Neuronal stem cell (in vitro differentiated cells): Measurements from ENCODE around the gene A2M.

Experiments used
- DNase-seq: peaks from one replicate; pipeline ENCODE4 v3.0.0-alpha.2; 2013; ENCODE audit warnings: low spot score
- H2AFZ ChIP-seq: one replicate; pipeline ENCODE4 v1.6.1; 2013; ENCODE audit warnings: mild to moderate bottlenecking, low read length, inconsistent platforms
- H2AK5ac ChIP-seq: 2 replicates; pipeline ENCODE4 v1.6.1; 2013; ENCODE audit warnings: low read depth, mild to moderate bottlenecking, inconsistent platforms, low read length, moderate library complexity, mixed read lengths
- H2BK120ac ChIP-seq: 2 replicates; pipeline ENCODE4 v1.6.1; 2013; ENCODE audit warnings: low read depth, mild to moderate bottlenecking, inconsistent platforms, low read length, moderate library complexity, mixed read lengths
- H2BK12ac ChIP-seq: one replicate; pipeline ENCODE4 v1.6.1; 2013; ENCODE audit warnings: low read length, inconsistent platforms
- H2BK15ac ChIP-seq: 2 replicates; pipeline ENCODE4 v1.6.1; 2013; ENCODE audit warnings: mild to moderate bottlenecking, low read length, inconsistent platforms, mixed read lengths
- H2BK5ac ChIP-seq: one replicate; pipeline ENCODE4 v1.6.1; 2013; ENCODE audit warnings: inconsistent platforms, mild to moderate bottlenecking, low read length, moderate library complexity
- H3K14ac ChIP-seq: one replicate; pipeline ENCODE4 v1.6.1; 2013; ENCODE audit warnings: low read length, inconsistent platforms
- H3K18ac ChIP-seq: 2 replicates; pipeline ENCODE4 v1.6.1; 2013; ENCODE audit warnings: low read length, inconsistent platforms
- H3K23ac ChIP-seq: 2 replicates; pipeline ENCODE4 v1.6.1; 2013; ENCODE audit warnings: low read depth, mild to moderate bottlenecking, mixed read lengths, low read length, inconsistent platforms; ENCODE audit not compliant: poor library complexity
- H3K27ac ChIP-seq: replicated peaks from 3 replicates; pipeline ENCODE4 v1.5.1; 2013; ENCODE audit warnings: low read length, inconsistent platforms
- H3K27me3 ChIP-seq, 3 experiments: 2 replicates each; pipeline ENCODE4 v1.6.1; 2013; ENCODE audit warnings: low read length in 3 of 3, mild to moderate bottlenecking in 2 of 3, inconsistent platforms in 1 of 3, low read depth in 1 of 3, mixed read lengths in 1 of 3, moderate library complexity in 1 of 3; ENCODE audit not compliant: control insufficient read depth in 3 of 3, insufficient read depth in 3 of 3
- H3K36me3 ChIP-seq, 2 donors: replicated peaks in 1 of 2; 2 replicates each; pipeline ENCODE4 v1.6.1; 2013; ENCODE audit warnings: low read length in 2 of 2; ENCODE audit not compliant: control insufficient read depth in 2 of 2, insufficient read depth in 2 of 2
- H3K4ac ChIP-seq: 2 replicates; pipeline ENCODE4 v1.6.1; 2013; ENCODE audit warnings: inconsistent platforms, mild to moderate bottlenecking, low read length, moderate library complexity
- H3K4me1 ChIP-seq, 2 donors: 1 replicate in 1 of 2; 2 replicates in 1 of 2; pipeline ENCODE4 v1.6.1; 2013; ENCODE audit warnings: low read length in 2 of 2, low read depth in 1 of 2; ENCODE audit not compliant: control insufficient read depth in 2 of 2, insufficient read depth in 1 of 2
- H3K4me2 ChIP-seq: one replicate; pipeline ENCODE4 v1.6.1; 2013; ENCODE audit warnings: mild to moderate bottlenecking, low read length, inconsistent platforms; ENCODE audit not compliant: insufficient read depth, poor library complexity, severe bottlenecking
- H3K4me3 ChIP-seq, 2 donors: 2 replicates each; pipeline ENCODE4 v1.5.1; 2013; ENCODE audit warnings: low read length in 2 of 2, mild to moderate bottlenecking in 2 of 2, inconsistent platforms in 1 of 2, moderate library complexity in 1 of 2
- H3K79me1 ChIP-seq: one replicate; pipeline ENCODE4 v1.6.1; 2013; ENCODE audit warnings: low read depth, mild to moderate bottlenecking, inconsistent platforms, low read length, moderate library complexity
- H3K9ac ChIP-seq: one replicate; pipeline ENCODE4 v1.6.1; 2013; ENCODE audit warnings: mild to moderate bottlenecking, low read depth, low read length, inconsistent platforms; ENCODE audit not compliant: poor library complexity
- H3K9me3 ChIP-seq, 2 donors: replicated peaks in 1 of 2; 2 replicates each; pipeline versions ENCODE3 to v1.6.1; 2013; ENCODE audit warnings: low read length in 2 of 2, mild to moderate bottlenecking in 2 of 2, inconsistent platforms in 1 of 2, low read depth in 1 of 2, mixed read lengths in 1 of 2, moderate library complexity in 1 of 2; ENCODE audit not compliant: control insufficient read depth in 2 of 2, insufficient read depth in 1 of 2
- H4K8ac ChIP-seq: one replicate; pipeline ENCODE4 v1.6.1; 2013; ENCODE audit warnings: low read depth, mild to moderate bottlenecking, inconsistent platforms, low read length, moderate library complexity
- H4K91ac ChIP-seq: one replicate; pipeline ENCODE4 v1.6.1; 2013; ENCODE audit warnings: low read length, low read depth, mild to moderate bottlenecking, inconsistent platforms; ENCODE audit not compliant: poor library complexity
- WGBS, 2 donors: extraction: QIAGEN DNeasy Blood & Tissue Kit; methylation state at CpG; one replicate each; pipeline ENCODE4 v1.1.7; 2013; ENCODE audit warnings: missing lambda C conversion rate in 2 of 2, mixed read lengths in 1 of 2; ENCODE audit not compliant: insufficient read length in 2 of 2, insufficient replicate concordance in 1 of 2; ENCODE audit errors: extremely low coverage in 2 of 2; 5-methylcytosine and 5-hydroxymethylcytosine counted together

A2M gene

DNA sequence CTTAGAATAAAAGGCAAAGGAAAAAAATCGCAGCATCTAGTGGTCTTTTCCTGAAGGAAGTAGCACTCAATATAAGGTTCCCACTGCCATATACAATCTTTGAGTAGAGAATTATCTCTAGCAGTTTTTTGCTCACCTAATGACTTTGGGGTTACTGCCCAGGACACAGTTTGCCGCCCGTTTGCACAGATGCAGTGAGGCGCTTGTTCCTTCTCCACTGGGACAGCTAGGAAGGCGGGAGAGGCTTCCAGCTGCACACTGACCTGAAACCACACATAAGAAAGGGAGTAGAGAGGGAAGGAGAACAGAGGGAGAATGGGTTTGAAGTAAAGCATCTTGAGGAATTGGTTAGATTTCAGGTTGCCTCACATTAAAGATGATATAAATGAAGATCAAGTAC lies 25.5 kb downstream of the A2M start:
- DNase-seq: no peak
- Histone ChIP-seq H2AFZ (no peak overlapping the region), H3K9ac (no peak overlapping the region), H4K8ac (no peak overlapping the region), H3K79me1 (no peaks in the 10 kb centered on the region), H2AK5ac (no peak overlapping the region), H4K91ac (no peak overlapping the region), H3K14ac (no peak overlapping the region), H3K23ac (no peak overlapping the region), H3K4me1 (no peaks in the 10 kb centered on the region), H2BK12ac (no peak overlapping the region), H3K18ac (no peak overlapping the region), H3K4me3 (no peak overlapping the region), H3K9me3 (peaks cover 0 to 20% of the 10 kb centered on the region in 2 donors), H2BK15ac (no peak overlapping the region), H3K27ac (no peak overlapping the region), H3K4ac (no peak overlapping the region), H3K36me3 (peaks cover 0 to 100% of the 10 kb centered on the region in 2 donors), H2BK5ac (no peak overlapping the region), H2BK120ac (no peak overlapping the region), H3K27me3 (no peaks in the 10 kb centered on the region), H3K4me2 (no peak overlapping the region)
- no CpG with 5 or more reads among the region's 5 CpGs for WGBS, 2 donors

GRCh38 chr12:9087087-9087835 lies 28.5 kb downstream of the A2M start:
- Histone ChIP-seq H2AK5ac (no peak overlapping the region), H4K8ac (no peak overlapping the region), H3K79me1 (no peaks in the 10 kb centered on the region), H3K27ac (no peak overlapping the region), H3K4ac (no peak overlapping the region), H3K14ac (no peak overlapping the region), H3K9me3 (peaks cover under 1 to 43% of the 10 kb centered on the region in 2 donors), H3K4me2 (no peak overlapping the region), H3K36me3 (peaks cover 0 to 100% of the 10 kb centered on the region in 2 donors), H3K9ac (no peak overlapping the region), H2BK120ac (no peak overlapping the region), H2BK12ac (no peak overlapping the region), H3K18ac (no peak overlapping the region), H4K91ac (no peak overlapping the region), H3K27me3 (no peaks in the 10 kb centered on the region), H2AFZ (no peak overlapping the region), H2BK5ac (no peak overlapping the region), H3K4me1 (no peaks in the 10 kb centered on the region), H3K4me3 (no peak overlapping the region), H3K23ac (no peak overlapping the region), H2BK15ac (no peak overlapping the region)
- no peak for DNase-seq

DNA sequence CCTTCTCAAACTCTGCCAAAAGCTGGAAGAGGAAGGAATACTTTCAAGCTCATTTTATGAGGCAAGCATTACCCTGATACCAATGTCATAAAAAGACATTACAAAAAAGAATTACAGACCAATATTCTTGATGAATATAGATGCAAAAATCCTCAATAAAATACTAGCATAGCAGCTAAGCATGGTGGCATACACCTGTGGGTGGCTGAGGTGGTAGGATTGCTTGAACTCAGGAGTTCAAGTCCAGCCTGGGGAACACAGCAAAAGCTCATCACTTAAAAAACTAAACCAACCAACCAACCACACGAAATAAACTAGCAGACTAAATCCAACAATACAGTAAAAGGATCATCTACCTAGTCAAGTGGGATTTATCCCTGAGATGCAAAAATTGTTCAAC lies 29.6 kb downstream of the A2M start:
- no CpG with 5 or more reads among the region's 1 CpG for WGBS, 2 donors
- peaks cover 0 to 100% of the 10 kb centered on the region in 2 donors for H3K36me3 ChIP-seq
- H3K4me2 ChIP-seq: no peak overlapping the region
- no peak overlapping the region for H3K23ac ChIP-seq
- no peak overlapping the region for H4K8ac ChIP-seq
- no peaks in the 10 kb centered on the region for H3K27me3 ChIP-seq
- H2BK12ac ChIP-seq: no peak overlapping the region
- H2AK5ac ChIP-seq: no peak overlapping the region
- H2BK15ac ChIP-seq: no peak overlapping the region
- no peak for DNase-seq
- no peak overlapping the region for H2BK5ac ChIP-seq
- H3K18ac ChIP-seq: no peak overlapping the region
- no peak overlapping the region for H3K14ac ChIP-seq
- H3K27ac ChIP-seq: no peak overlapping the region
- H3K9ac ChIP-seq: no peak overlapping the region
- H3K79me1 ChIP-seq: no peaks in the 10 kb centered on the region
- H3K4ac ChIP-seq: no peak overlapping the region
- H2BK120ac ChIP-seq: no peak overlapping the region
- H2AFZ ChIP-seq: no peak overlapping the region
- H3K9me3 ChIP-seq: peaks cover 2 to 44% of the 10 kb centered on the region in 2 donors
- no peak overlapping the region for H4K91ac ChIP-seq
- no peak overlapping the region for H3K4me3 ChIP-seq
- H3K4me1 ChIP-seq: no peaks in the 10 kb centered on the region

GRCh38 chr12:9084417-9084816 lies 31.3 kb downstream of the A2M start:
- Histone ChIP-seq H2BK12ac (no peak overlapping the region), H2BK5ac (no peak overlapping the region), H3K27me3 (no peaks in the 10 kb centered on the region), H3K9ac (no peak overlapping the region), H3K79me1 (no peaks in the 10 kb centered on the region), H2AFZ (no peak overlapping the region), H2BK15ac (no peak overlapping the region), H2AK5ac (no peak overlapping the region), H4K8ac (no peak overlapping the region), H3K4me1 (no peaks in the 10 kb centered on the region), H2BK120ac (no peak overlapping the region), H3K14ac (no peak overlapping the region), H3K4me2 (no peak overlapping the region), H3K36me3 (peaks cover 0 to 100% of the 10 kb centered on the region in 2 donors), H3K18ac (no peak overlapping the region), H3K27ac (no peak overlapping the region), H4K91ac (no peak overlapping the region), H3K23ac (no peak overlapping the region), H3K4me3 (no peak overlapping the region), H3K9me3 (peaks cover 2 to 44% of the 10 kb centered on the region in 2 donors), H3K4ac (no peak overlapping the region)
- DNase-seq: no peak
- WGBS, 2 donors: no CpG with 5 or more reads among the region's 2 CpGs
